ENCODE measurements around the gene TFR2.
"Not testable (repeated sequence)": the region's sequence is repeated elsewhere in the genome, so short reads cannot be mapped to it uniquely, and the experiment has no call there.

Gene TFR2

DNA sequence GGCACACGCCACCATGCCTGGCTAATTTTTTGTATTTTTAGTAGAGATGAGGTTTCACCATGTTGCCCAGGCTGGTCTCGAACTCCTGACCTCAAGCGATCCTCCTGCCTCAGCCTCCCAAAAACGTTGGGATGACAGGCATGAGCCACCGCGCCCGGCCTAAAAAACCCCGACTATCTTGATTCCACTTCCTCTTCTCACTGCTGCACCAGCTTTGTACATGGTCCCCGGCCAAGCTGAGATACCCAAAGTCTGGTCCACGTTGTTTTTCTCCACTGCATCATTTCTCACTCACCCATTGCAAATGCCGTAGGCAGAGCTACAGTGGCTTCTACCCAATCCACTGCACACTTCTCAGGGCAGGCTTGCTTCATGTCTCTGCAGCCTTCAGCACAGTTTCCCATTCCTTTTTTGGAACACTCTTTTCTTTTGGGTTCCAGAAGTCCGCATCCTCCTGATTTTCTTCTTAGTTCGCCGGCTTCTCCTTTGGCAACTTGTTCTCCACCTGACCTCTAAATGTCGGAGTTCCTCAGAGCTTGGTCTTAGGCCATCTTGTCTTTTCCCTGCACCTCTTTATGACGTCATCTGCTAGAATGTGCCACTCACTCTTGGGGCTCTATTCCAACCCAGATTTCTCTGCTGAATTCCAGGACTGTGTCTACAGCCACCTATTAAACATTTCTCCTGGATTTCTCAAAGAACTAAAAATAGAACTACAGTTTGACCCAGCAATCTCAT is 26.1 kb upstream of the TFR2 start:
- peaks cover 0 to 17% (median 0%) of the 10 kb centered on the region in 4 donors for H3K4me1 ChIP-seq
- TF ChIP-seq, protein P1, sequence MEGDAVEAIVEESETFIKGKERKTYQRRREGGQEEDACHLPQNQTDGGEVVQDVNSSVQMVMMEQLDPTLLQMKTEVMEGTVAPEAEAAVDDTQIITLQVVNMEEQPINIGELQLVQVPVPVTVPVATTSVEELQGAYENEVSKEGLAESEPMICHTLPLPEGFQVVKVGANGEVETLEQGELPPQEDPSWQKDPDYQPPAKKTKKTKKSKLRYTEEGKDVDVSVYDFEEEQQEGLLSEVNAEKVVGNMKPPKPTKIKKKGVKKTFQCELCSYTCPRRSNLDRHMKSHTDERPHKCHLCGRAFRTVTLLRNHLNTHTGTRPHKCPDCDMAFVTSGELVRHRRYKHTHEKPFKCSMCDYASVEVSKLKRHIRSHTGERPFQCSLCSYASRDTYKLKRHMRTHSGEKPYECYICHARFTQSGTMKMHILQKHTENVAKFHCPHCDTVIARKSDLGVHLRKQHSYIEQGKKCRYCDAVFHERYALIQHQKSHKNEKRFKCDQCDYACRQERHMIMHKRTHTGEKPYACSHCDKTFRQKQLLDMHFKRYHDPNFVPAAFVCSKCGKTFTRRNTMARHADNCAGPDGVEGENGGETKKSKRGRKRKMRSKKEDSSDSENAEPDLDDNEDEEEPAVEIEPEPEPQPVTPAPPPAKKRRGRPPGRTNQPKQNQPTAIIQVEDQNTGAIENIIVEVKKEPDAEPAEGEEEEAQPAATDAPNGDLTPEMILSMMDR (IDR thresholded peaks at IDR 0.05), result no peak
- H3K27me3 ChIP-seq, result no peaks in the 10 kb centered on the region
- no peaks in the 10 kb centered on the region for H3K36me3 ChIP-seq
- intact Hi-C loops (cut with DNase I; ENCODE audit: low total_unique reads), result no loop called here
- peak overlapping the region; percentile 10 to 44 for H3K27ac ChIP-seq
- DNase-seq, result no peak
- no peaks in the 10 kb centered on the region for H3K9me3 ChIP-seq
- H3K4me3 ChIP-seq, result no peak overlapping the region

DNA sequence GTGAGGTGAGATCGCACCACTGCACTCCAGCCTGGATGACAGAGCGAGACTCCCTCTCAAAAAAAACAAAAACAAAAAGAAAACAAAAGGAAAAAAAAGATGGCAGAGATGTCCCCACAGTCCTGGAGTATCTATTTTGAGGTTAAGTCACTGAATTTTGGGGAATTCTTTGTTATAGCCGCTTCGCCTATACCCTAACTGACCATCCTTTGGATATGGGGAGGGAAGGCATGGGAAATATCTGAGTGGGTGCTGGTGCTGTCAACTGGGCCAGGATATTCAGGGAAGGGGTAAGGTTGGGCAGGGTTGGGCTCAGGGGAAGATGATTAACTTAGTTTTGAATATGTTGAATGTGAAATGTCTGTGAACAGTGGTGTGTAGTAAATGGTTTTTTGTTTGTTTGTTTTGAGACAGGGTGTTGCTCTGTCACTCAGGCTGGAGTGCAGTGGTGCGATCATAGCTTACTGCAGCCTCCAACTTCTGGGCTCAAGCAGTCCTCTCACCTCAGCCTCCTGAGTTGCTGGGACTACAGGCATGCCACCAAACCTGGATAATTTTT is 23.9 kb upstream of the TFR2 start:
- Histone ChIP-seq H3K27ac (no peak overlapping the region), H3K9me3 (no peaks in the 10 kb centered on the region), H3K4me1 (peaks cover 0 to 21% (median 0%) of the 10 kb centered on the region in 4 donors), H3K27me3 (no peaks in the 10 kb centered on the region), H3K36me3 (no peaks in the 10 kb centered on the region), H3K4me3 (no peak overlapping the region)
- intact Hi-C loops (cut with DNase I; ENCODE audit: low total_unique reads), result no loop called here
- no peak for DNase-seq
- TF ChIP-seq, protein P1 (IDR thresholded peaks at IDR 0.05), result no peak

DNA sequence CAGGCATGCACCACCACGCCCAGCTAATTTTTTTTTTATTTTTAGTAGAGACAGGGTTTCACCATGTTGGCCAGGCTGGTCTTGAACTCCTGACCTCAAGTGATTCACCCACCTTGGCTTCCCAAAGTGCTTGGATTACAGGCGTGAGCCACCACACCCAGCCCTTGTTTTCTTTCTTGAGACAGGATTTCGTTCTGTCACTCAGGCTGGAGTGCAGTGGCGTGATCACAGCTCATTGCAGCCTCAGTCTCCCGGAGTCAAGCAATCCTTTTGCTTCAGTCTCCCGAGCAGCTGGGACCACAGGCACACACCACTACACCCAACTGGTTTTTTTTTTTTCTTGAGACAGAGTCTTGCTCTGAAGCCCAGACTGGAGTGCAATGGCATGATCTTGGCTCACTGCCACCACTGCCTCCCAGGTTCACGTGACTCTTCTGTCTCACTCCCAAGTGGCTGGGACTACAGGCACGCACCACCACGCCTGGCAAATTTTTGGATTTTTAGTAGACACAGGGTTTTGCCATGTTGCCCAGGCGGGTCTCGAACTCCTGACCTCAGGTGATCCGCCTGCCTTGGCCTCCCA is 20.9 kb upstream of the TFR2 start:
- H3K4me1 ChIP-seq; H3K9me3 ChIP-seq; H3K4me3 ChIP-seq; intact Hi-C loops (cut with DNase I; ENCODE audit: low total_unique reads); H3K36me3 ChIP-seq; H3K27ac ChIP-seq; DNase-seq: not testable (repeated sequence)
- peaks cover 0 to 24% of the 10 kb centered on the region in 2 donors for H3K27me3 ChIP-seq

DNA sequence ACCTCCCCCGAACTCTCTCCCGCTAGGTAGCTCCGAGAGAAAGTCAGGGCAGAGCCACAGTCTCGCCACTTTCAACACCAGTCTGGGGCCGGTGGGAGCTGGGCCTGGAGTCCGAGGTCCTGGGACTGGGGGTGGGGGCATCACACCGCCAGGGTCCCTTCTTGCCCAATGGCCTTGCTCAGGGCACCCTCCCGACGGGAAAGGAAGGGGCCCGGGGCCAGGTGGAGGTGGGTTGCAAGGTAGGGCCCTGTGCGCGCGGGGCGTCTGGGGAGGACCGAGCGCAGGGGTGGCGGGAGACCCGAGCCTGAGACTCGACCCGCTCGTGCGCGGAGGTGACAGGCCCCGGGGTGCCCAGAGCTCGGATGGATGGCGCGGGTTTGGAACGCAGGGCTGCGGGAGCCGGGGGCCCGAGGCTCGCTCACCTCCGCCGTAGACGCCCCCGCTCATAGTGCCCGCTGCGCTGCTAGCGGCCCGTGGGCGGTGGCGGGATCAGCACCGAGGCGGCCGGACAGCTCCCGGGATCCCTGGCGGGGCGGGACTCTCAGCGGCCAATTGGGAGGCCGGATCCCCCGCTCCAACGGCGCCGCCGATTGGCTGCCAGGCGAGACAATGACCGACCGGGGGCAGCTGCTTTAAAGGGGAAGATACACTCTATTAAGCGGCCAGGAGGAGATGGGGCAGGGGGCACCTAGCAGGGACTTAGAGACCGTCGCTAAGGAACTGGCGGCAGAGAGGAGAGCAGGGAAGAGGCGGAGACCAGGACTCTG is 14.7 kb upstream of the TFR2 start, which contains the start of gene ACTL6B:
Gene ACTL6B (minus strand): TSS at position 541 of the 767 bp plus-strand sequence. CDS start 94 bp downstream, at position 447.
- intact Hi-C loops (cut with DNase I; ENCODE audit: low total_unique reads), result no loop called here
- Histone ChIP-seq H3K4me3 (no peak within 1 kb of the TSS), H3K27me3 (peaks cover 0 to 70% of the 10 kb centered on the region in 2 donors), H3K36me3 (no peaks in the 10 kb centered on the region), H3K9me3 (no peaks in the 10 kb centered on the region), H3K4me1 (peaks cover 0 to 6% (median 0%) of the 10 kb centered on the region in 4 donors), H3K27ac (no peak within 1 kb of the TSS)
- peak in 1 of 2 donors; percentile 31 for DNase-seq
- TF ChIP-seq, protein P1 (IDR thresholded peaks at IDR 0.05), result no peak

DNA sequence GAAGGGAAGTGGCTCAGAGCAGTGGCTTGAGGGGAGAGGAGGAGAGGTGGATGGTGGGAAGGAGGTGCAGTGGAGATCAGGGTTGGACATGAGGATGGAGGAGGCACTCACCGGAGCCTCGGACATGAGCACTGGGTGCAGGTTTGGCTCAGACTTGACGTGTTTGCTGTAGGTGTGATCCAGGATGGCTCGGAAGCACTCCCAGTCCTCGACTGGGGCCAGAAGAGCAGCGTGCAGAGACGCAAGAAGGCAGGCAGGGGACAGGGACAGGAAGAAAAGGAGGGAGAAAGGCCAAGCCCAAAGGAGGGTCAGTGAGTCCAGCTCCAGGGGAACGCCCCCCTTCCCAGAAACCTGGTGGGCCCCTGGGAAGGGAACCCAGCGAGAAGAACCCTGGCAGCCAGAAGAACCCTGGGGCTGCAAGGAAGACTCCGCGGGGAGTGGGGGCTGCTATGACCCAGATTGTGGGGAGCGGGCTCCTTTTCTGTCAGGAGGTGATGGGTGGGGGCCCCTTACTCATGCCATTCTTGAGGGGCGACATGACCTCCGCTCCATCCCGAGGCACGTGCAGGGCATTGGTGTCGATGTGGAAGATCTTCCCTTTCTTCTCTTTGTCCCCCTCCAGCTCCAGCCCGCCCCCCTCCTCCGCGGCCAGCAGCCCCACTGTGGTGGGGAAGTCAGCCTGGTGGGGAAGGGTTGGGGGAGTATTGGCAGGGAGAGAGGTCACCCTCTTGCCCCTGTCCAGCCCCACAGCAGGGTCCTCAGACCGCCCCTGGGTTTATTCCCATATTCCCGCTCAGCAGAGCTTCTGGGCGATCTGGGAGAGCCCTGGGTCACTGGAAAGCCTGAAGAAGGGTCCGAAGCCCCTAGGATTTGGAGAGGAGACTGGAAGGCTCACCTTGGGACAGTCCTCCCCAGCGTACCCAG is 13.8 kb upstream of the TFR2 start:
- H3K36me3 ChIP-seq, result no peaks in the 10 kb centered on the region
- TF ChIP-seq, protein P1 (IDR thresholded peaks at IDR 0.05), result no peak
- DNase-seq, result no peak
- H3K4me3 ChIP-seq, result no peak overlapping the region
- peaks cover 0 to 74% of the 10 kb centered on the region in 2 donors for H3K27me3 ChIP-seq
- no peaks in the 10 kb centered on the region for H3K9me3 ChIP-seq
- H3K27ac ChIP-seq, result no peak overlapping the region
- H3K4me1 ChIP-seq, result peaks cover 0 to 6% (median 0%) of the 10 kb centered on the region in 4 donors
- intact Hi-C loops (cut with DNase I; ENCODE audit: low total_unique reads), result no loop called here
